K562 (cell line): ENCODE results near the gene MBOAT2. TPM values are rescaled to one million over a fixed set of nuclear protein-coding genes. Genes with fewer than 3 reads are reported as not detected.

ENCODE experiments used
- PHF21A ChIP-seq: fragments of 450-650 bp; IDR thresholded peaks from 2 replicates; pipeline ENCODE4 v1.6.1; 2017; ENCODE audit warnings: low read depth, borderline replicate concordance
- TAF15 ChIP-seq: fragments of 200-400 bp; formaldehyde crosslinking; IDR thresholded peaks from 2 replicates; pipeline ENCODE4 v1.6.1; 2017; ENCODE audit warnings: mild to moderate bottlenecking, low read depth, low read length, moderate library complexity
- TCFL5 ChIP-seq: fragments of 250-450 bp; sonication (Bioruptor Pico); conservative IDR thresholded peaks from 2 replicates; pipeline ENCODE4 v1.6.1; 2021; ENCODE audit warnings: mild to moderate bottlenecking, moderate library complexity, matching md5 sums
- ZNF518B ChIP-seq: fragments of 250-450 bp; sonication (Bioruptor Pico); IDR thresholded peaks from 2 replicates; pipeline ENCODE4 v1.5.0; 2021; ENCODE audit warnings: mild to moderate bottlenecking, moderate library complexity
- polyA plus RNA-seq, 8 experiments: library from polyadenylated mRNA; depleted of rRNA in 4 of 8; stranded (reverse) in 5 of 8; unstranded in 3 of 8; fragments of >200 nt; fragmentation: Nextera tagmentation in 2 of 8; fragmentation: Illumina TruSeq in 1 of 8; extraction: Ambion mirVana in 2 of 8; extraction: Trizol in 1 of 8; gene quantifications; 2 replicates each; pipeline versions ENCODE4 v1.2.1 to v1.2.3, GENCODE V29; 2011 to 2014; ENCODE audit warnings: inconsistent platforms in 1 of 8, missing spikeins in 1 of 8
- total RNA-seq, 7 experiments: library from RNA; depleted of rRNA in 6 of 7; stranded (reverse); fragments of >200 nt in 6 of 7; fragmentation: Illumina TruSeq in 2 of 7; extraction: Trizol in 2 of 7; gene quantifications; 2 replicates each; pipeline versions ENCODE4 v1.2.1 to v1.2.3, GENCODE V29; 2011 to 2021; ENCODE audit warnings: low replicate concordance in 1 of 7
- TF ChIP-seq, protein P1 (sequence below), 2 experiments: fragments of 450-650 bp in 1 of 2; sonication (generic) in 1 of 2; formaldehyde crosslinking; conservative IDR thresholded peaks; 2 replicates each; pipeline versions ENCODE4 v1.4.0 to v1.8.1; 2020 to 2022; ENCODE audit warnings: mild to moderate bottlenecking in 1 of 2, missing genetic modification reagents in 1 of 2

The MBOAT2 gene
- total and polyA plus RNA-seq, 9 of the 15 experiments (the other 6 are each of a cell fraction or from before 2014, with no cell fraction given): 8.4 to 122 (median 27.6) TPM

DNA sequence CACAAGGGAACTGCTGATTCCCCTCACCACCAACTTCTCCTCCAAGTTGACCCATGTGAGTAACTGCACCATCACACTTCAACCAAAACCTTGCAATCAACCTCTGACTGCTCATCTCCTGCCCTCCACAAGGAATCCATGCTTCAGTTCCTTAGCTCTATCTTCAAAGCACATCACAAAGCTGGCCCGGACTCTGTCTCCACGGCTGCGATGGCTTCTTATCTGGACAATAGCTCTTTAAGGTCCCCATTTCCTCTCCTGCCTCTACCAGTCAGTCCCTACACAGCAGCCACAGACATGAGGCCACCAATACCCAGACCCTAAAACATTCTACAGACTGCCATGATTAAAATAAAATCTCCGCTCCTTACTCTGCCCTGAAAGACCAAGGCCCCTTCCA lies 25.7 kb downstream of the MBOAT2 start (continued):
- TF ChIP-seq TAF15 (no peak), ZNF518B (CRISPR knock-in tag) (no peak), TCFL5 (CRISPR knock-in tag) (no peak), PHF21A (peak; percentile 79; the same call in 1 of the 2 replicates)
- TF ChIP-seq, protein P1, sequence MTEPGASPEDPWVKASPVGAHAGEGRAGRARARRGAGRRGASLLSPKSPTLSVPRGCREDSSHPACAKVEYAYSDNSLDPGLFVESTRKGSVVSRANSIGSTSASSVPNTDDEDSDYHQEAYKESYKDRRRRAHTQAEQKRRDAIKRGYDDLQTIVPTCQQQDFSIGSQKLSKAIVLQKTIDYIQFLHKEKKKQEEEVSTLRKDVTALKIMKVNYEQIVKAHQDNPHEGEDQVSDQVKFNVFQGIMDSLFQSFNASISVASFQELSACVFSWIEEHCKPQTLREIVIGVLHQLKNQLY (CRISPR knock-in tag; conservative IDR thresholded peaks at IDR 0.05): no peak
- TF ChIP-seq, all 486 proteins: peak for 11
